ENCODE data around the gene TMEM108. TPM values are rescaled to one million over a fixed set of nuclear protein-coding genes. Genes with fewer than 3 reads are reported as not detected.

The TMEM108 gene
- total RNA-seq, 1 experiment from 2014 or later: 2.1 TPM

GRCh38 chr3:133236901-133237300 lies 198.7 kb downstream of the TMEM108 start:
- no peaks in the 10 kb centered on the region for H3K36me3 ChIP-seq (replicated peaks; ENCODE audit: control insufficient read depth, insufficient read depth, low read length)
- no peak for DNase-seq
- no peak overlapping the region for H3K4me3 ChIP-seq (ENCODE audit: insufficient read depth, low read depth, low read length)
- no peaks in the 10 kb centered on the region for H3K27me3 ChIP-seq (ENCODE audit: control insufficient read depth, insufficient read depth, low read length)

GRCh38 chr3:133237380-133237779 lies 199.2 kb downstream of the TMEM108 start:
- no peaks in the 10 kb centered on the region for H3K27me3 ChIP-seq (ENCODE audit: control insufficient read depth, insufficient read depth, low read length)
- H3K4me3 ChIP-seq (ENCODE audit: insufficient read depth, low read depth, low read length): no peak overlapping the region
- H3K36me3 ChIP-seq (replicated peaks; ENCODE audit: control insufficient read depth, insufficient read depth, low read length): no peaks in the 10 kb centered on the region
- no peak for DNase-seq

- Histone ChIP-seq H3K36me3 (replicated peaks; ENCODE audit: control insufficient read depth, insufficient read depth, low read length) (no peaks in the 10 kb centered on the region), H3K27me3 (ENCODE audit: control insufficient read depth, insufficient read depth, low read length) (no peaks in the 10 kb centered on the region), H3K4me3 (ENCODE audit: insufficient read depth, low read depth, low read length) (no peak overlapping the region)
- no peak for DNase-seq
Observed at GRCh38 chr3:133238015-133238414, 199.8 kb downstream of the TMEM108 start.

- no peak for DNase-seq
- Histone ChIP-seq H3K4me3 (ENCODE audit: insufficient read depth, low read depth, low read length) (no peak overlapping the region), H3K36me3 (replicated peaks; ENCODE audit: control insufficient read depth, insufficient read depth, low read length) (no peaks in the 10 kb centered on the region), H3K27me3 (ENCODE audit: control insufficient read depth, insufficient read depth, low read length) (no peaks in the 10 kb centered on the region)
Observed at GRCh38 chr3:133246119-133246518, 207.9 kb downstream of the TMEM108 start.

DNA sequence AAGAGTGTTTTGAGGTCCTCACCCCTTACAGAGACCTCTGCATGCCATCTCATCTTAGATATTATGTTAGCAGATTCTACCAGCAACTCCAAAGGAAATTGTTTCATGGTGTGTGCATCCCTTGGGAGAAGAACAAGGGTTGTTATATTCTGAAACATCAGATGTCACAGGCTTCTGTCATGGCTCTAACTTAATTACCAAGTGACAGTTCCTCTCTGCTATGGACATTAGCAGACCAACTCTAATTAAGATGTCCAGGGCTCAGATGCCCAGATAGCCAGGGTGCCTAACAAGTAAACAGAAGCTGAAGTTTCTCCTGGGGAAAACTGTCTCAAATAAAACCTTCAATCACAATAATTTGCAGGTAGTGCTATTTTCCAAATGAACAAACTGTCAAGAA lies 208.6 kb downstream of the TMEM108 start:
- DNase-seq: no peak
- Histone ChIP-seq H3K36me3 (replicated peaks; ENCODE audit: control insufficient read depth, insufficient read depth, low read length) (no peaks in the 10 kb centered on the region), H3K27me3 (ENCODE audit: control insufficient read depth, insufficient read depth, low read length) (no peaks in the 10 kb centered on the region), H3K4me3 (ENCODE audit: insufficient read depth, low read depth, low read length) (no peak overlapping the region)

DNA sequence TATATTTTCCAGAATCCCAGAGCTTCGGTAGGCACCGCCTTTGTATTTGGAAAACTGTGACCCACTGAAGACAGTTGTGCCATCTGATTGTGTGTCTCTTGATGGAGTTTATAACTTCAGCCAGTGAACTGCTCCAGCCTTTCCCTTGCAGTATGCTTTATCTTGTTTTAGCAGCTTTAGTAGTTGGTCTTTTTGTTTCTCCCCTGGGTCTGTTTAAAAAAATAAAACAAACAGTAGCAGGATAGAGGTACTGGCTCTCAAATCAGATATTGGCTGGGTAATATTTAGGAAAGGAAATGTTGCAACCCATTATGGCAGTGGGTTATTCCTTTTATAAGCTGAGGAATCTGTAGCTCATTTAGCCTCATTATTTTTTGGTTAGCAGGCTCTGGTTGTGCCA lies 210.2 kb downstream of the TMEM108 start:
- Histone ChIP-seq H3K36me3 (replicated peaks; ENCODE audit: control insufficient read depth, insufficient read depth, low read length) (no peaks in the 10 kb centered on the region), H3K4me3 (ENCODE audit: insufficient read depth, low read depth, low read length) (no peak overlapping the region), H3K27me3 (ENCODE audit: control insufficient read depth, insufficient read depth, low read length) (no peaks in the 10 kb centered on the region)
- DNase-seq: no peak

DNA sequence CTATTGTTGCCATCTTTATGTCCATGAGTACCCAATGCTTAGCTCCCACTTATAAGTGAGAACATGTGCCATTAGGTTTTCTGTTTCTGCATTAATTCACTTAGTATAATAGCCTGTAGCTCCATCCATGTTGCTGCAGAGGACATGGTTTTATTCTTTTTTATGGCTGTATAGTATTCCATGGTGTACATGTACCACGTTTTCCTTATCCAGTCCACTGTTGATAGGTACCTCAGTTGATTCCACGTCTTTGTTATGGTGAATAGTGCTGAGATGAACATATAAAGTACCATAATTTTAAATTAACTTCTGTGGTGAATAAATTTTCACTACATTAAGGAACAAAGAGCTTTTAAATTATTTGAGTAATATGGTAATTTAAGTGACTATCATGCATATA lies 211.3 kb downstream of the TMEM108 start:
- Histone ChIP-seq H3K36me3 (replicated peaks; ENCODE audit: control insufficient read depth, insufficient read depth, low read length) (no peaks in the 10 kb centered on the region), H3K4me3 (ENCODE audit: insufficient read depth, low read depth, low read length) (no peak overlapping the region), H3K27me3 (ENCODE audit: control insufficient read depth, insufficient read depth, low read length) (no peaks in the 10 kb centered on the region)
- DNase-seq: no peak

GRCh38 chr3:133254151-133254550 lies 216.0 kb downstream of the TMEM108 start:
- DNase-seq: no peak
- no peaks in the 10 kb centered on the region for H3K27me3 ChIP-seq (ENCODE audit: control insufficient read depth, insufficient read depth, low read length)
- no peaks in the 10 kb centered on the region for H3K36me3 ChIP-seq (replicated peaks; ENCODE audit: control insufficient read depth, insufficient read depth, low read length)
- H3K4me3 ChIP-seq (ENCODE audit: insufficient read depth, low read depth, low read length): no peak overlapping the region

- no peak overlapping the region for H3K4me3 ChIP-seq (ENCODE audit: insufficient read depth, low read depth, low read length)
- DNase-seq: no peak
- H3K36me3 ChIP-seq (replicated peaks; ENCODE audit: control insufficient read depth, insufficient read depth, low read length): no peaks in the 10 kb centered on the region
- no peaks in the 10 kb centered on the region for H3K27me3 ChIP-seq (ENCODE audit: control insufficient read depth, insufficient read depth, low read length)
Observed at GRCh38 chr3:133254716-133255115, 216.5 kb downstream of the TMEM108 start.

- no peak overlapping the region for H3K4me3 ChIP-seq (ENCODE audit: insufficient read depth, low read depth, low read length)
- no peaks in the 10 kb centered on the region for H3K36me3 ChIP-seq (replicated peaks; ENCODE audit: control insufficient read depth, insufficient read depth, low read length)
- no peak for DNase-seq
- no peaks in the 10 kb centered on the region for H3K27me3 ChIP-seq (ENCODE audit: control insufficient read depth, insufficient read depth, low read length)
Observed at GRCh38 chr3:133256787-133257483, 218.7 kb downstream of the TMEM108 start.

DNA sequence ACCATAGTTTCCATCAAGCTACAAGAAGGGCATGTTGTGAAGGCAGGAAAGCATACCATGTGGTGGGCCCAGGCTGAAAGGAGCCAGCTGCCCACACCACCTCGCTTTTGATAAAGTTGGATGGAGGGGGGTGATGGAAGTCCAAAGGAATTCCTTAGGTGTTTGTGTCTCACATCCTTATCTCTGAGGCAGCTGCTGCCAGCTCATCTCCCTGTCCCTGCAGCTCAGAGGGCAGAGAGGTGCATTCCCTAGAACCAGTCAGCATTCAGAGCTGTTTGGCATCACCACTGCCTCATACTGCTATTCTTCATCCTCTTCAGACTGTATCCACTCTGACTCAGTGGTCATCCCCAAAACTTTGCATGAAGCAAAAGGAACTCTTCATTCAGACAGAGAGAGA lies 220.2 kb downstream of the TMEM108 start:
- H3K27me3 ChIP-seq (ENCODE audit: control insufficient read depth, insufficient read depth, low read length): no peaks in the 10 kb centered on the region
- no peaks in the 10 kb centered on the region for H3K36me3 ChIP-seq (replicated peaks; ENCODE audit: control insufficient read depth, insufficient read depth, low read length)
- H3K4me3 ChIP-seq (ENCODE audit: insufficient read depth, low read depth, low read length): no peak overlapping the region
- no peak for DNase-seq

DNA sequence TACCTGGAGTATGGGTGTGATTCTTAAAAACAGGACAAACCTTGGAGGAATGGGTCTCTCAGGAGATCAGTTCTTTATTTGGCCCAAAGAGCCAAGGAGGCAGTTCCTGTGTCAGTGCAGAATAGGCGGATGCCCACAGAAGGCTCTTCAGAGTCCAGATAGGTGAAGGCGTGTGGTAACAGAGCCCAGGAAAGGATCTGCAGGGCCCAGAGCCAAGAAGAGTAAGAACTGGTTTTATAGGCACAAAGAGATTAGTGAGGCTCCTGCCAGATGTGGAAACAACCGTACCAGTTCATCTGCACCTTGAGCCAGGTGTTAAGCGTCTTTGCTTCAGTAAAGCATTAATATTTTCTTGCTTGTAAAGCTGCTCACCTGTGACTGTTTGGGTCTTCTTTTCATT lies 221.6 kb downstream of the TMEM108 start:
- DNase-seq: no peak
- Histone ChIP-seq H3K4me3 (ENCODE audit: insufficient read depth, low read depth, low read length) (no peak overlapping the region), H3K27me3 (ENCODE audit: control insufficient read depth, insufficient read depth, low read length) (no peaks in the 10 kb centered on the region), H3K36me3 (replicated peaks; ENCODE audit: control insufficient read depth, insufficient read depth, low read length) (no peaks in the 10 kb centered on the region)

- Histone ChIP-seq H3K36me3 (replicated peaks; ENCODE audit: control insufficient read depth, insufficient read depth, low read length) (no peaks in the 10 kb centered on the region), H3K4me3 (ENCODE audit: insufficient read depth, low read depth, low read length) (no peak overlapping the region), H3K27me3 (ENCODE audit: control insufficient read depth, insufficient read depth, low read length) (no peaks in the 10 kb centered on the region)
- DNase-seq: no peak
Observed at GRCh38 chr3:133262333-133262732, 224.1 kb downstream of the TMEM108 start.

GRCh38 chr3:133264920-133265319 lies 226.7 kb downstream of the TMEM108 start:
- H3K27me3 ChIP-seq (ENCODE audit: control insufficient read depth, insufficient read depth, low read length): no peaks in the 10 kb centered on the region
- no peak overlapping the region for H3K4me3 ChIP-seq (ENCODE audit: insufficient read depth, low read depth, low read length)
- H3K36me3 ChIP-seq (replicated peaks; ENCODE audit: control insufficient read depth, insufficient read depth, low read length): no peaks in the 10 kb centered on the region
- no peak for DNase-seq

DNA sequence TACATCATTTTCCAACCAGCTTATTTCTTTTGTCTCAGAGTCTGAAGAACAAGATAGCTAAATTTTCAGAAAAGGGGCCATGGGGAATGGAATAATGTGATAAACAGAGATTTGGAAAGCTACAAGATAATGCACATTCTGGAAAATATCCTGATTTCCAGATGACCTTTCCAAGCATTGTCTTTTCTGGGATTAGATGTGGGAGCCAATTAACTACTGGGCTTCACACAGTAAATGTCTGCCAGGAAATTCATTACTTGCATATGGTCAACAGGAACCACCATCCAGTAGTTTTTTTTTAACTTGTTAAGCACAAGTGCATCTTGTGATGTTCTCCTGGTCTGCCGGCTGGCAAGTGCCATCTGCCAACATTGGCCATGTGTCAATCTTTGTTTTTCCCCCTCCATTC lies 230.5 kb downstream of the TMEM108 start:
- DNase-seq: no peak
- Histone ChIP-seq H3K4me3 (ENCODE audit: insufficient read depth, low read depth, low read length) (no peak overlapping the region), H3K36me3 (replicated peaks; ENCODE audit: control insufficient read depth, insufficient read depth, low read length) (no peaks in the 10 kb centered on the region), H3K27me3 (ENCODE audit: control insufficient read depth, insufficient read depth, low read length) (no peaks in the 10 kb centered on the region)

DNA sequence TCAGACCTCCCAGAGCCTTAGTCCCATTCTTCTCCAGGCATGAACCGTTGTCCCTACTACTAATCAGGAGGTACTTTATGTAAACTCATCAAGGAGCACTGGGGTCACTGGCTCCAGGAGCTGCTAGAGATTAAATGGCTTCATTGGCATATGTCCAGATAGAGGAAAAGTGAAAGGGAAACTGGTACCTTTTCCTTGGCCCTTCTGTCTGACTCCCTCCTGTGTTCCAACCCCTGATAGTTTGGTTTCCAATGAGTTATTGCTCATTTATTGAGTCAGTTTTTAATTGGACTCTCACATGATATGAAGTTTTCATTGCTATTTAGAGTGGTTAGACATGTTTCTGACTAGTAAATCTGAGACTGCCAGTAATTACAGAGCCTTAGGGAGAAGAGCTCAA lies 231.2 kb downstream of the TMEM108 start:
- DNase-seq: no peak
- Histone ChIP-seq H3K27me3 (ENCODE audit: control insufficient read depth, insufficient read depth, low read length) (no peaks in the 10 kb centered on the region), H3K4me3 (ENCODE audit: insufficient read depth, low read depth, low read length) (no peak overlapping the region), H3K36me3 (replicated peaks; ENCODE audit: control insufficient read depth, insufficient read depth, low read length) (no peaks in the 10 kb centered on the region)

Measured in H7 (cell line).